Astrocyte of the hippocampus (primary cell): ENCODE results near the gene MSANTD3.
"Not testable (repeated sequence)": the region's sequence is repeated elsewhere in the genome, so short reads cannot be mapped to it uniquely, and the experiment has no call there.

Experiments used
- DNase-seq: peaks from one replicate; pipeline ENCODE4 v3.0.0; 2011; ENCODE audit warnings: low read depth, low spot score

Gene MSANTD3

GRCh38 chr9:100428871-100429654 lies 2.1 kb downstream of the MSANTD3 start:
- peak; percentile 95 for DNase-seq

GRCh38 chr9:100430286-100430940 lies 3.5 kb downstream of the MSANTD3 start:
- DNase-seq: no peak

DNA sequence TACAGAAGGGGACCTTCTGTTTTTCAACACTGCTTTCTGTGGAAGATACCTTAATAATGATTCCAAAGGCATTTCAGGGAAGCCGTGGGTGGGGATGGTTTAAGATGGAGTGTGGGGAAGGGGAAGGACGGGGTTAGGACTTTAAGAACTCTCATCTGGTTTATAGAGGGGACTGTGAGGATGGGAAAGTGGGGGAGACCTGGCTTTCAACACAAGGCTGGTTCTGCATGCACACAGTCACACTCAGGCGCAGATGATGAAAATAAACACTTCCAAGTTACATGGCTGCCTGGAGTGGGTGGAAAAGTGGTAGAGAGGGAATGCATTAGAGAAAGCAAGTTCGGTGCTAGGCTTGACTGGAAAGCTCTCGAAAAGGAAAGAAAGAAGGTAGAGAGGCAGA lies 4.9 kb downstream of the MSANTD3 start:
- DNase-seq: no peak

DNA sequence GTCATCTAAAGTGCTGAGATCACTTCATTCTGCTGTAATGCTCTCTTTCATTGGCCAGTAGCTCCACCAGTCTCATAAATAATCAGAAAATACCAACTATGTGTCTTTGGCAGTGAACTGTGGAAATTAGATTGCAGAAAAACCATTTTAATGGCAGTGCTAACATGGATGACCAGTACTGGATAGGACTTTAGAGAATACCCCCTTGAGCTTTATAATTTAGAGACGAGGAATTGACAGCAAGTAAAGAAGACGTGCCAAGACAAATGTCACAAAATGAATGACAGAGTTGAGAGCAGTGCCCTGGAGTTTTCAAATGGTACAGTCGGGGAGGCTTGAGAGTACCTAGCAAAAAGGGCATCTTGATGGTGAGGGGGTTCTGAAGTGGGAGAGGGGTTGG lies 5.8 kb downstream of the MSANTD3 start:
- no peak for DNase-seq

GRCh38 chr9:100436571-100436970 lies 9.6 kb downstream of the MSANTD3 start:
- no peak for DNase-seq

GRCh38 chr9:100437860-100438805 lies 11.2 kb downstream of the MSANTD3 start:
- peak; percentile 82 for DNase-seq

- peak; percentile 15 for DNase-seq
These were observed 13.1 kb downstream of the MSANTD3 start for GRCh38 chr9:100440071-100440470.

- DNase-seq: not testable (repeated sequence)
These were observed 13.5 kb downstream of the MSANTD3 start for GRCh38 chr9:100440487-100440886.

- no peak for DNase-seq
These were observed 15.0 kb downstream of the MSANTD3 start for GRCh38 chr9:100441911-100442361.

- DNase-seq: no peak
These were observed 17.1 kb downstream of the MSANTD3 start for GRCh38 chr9:100443781-100444768.

GRCh38 chr9:100445161-100445902 lies 18.4 kb downstream of the MSANTD3 start:
- no peak for DNase-seq

DNA sequence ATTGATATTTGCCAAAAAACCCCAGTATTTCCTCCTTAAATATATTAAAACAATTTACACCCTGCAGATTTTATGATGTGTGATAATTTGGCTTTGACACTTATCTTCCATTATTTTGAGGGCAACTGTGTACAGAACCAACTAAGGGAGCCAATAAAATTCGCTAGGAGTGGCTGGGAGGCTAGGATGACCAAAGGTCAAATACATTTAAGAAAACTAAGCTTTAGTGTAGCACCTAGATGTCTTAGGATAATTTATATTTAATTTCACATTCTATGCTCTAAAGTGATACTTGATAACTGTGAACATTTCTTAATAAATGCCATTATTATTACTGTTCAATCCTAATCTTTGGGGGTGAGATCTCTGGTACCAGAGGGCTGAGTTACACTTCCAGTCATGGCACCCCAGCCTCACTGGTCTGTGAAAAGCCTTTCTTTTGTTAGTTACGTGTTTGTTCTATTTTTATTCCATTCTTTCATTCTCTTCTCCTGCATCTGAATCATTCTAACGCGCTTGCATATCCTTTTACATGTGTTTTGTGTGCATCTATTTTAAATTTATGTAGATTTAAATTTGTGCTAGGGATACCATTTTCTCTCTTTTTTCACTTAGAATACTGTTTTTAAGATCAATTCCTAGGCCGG lies 19.1 kb downstream of the MSANTD3 start:
- no peak for DNase-seq

GRCh38 chr9:100447041-100447440 lies 20.1 kb downstream of the MSANTD3 start:
- DNase-seq: no peak

- no peak for DNase-seq
These were observed 21.3 kb downstream of the MSANTD3 start for GRCh38 chr9:100448266-100448665.

DNA sequence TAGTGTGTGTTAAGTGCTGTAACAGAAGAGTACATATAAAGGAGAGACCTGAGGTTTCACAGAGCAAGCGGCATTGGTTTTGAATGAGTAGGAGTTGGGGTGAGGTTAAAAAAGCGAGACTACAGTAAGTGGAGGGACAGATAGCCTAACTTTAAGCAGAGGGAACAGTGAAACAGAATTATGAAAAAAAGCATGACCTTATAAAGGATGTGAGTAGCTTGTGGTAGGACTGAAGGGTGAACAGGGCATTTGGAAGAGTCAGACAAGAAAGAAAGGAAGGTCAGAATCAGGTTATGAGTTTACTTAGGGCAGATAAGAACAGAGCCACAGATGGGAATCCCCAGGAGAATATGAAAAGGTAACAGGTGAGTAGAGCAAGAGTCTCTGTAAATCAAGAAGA lies 22.5 kb downstream of the MSANTD3 start:
- DNase-seq: no peak

DNA sequence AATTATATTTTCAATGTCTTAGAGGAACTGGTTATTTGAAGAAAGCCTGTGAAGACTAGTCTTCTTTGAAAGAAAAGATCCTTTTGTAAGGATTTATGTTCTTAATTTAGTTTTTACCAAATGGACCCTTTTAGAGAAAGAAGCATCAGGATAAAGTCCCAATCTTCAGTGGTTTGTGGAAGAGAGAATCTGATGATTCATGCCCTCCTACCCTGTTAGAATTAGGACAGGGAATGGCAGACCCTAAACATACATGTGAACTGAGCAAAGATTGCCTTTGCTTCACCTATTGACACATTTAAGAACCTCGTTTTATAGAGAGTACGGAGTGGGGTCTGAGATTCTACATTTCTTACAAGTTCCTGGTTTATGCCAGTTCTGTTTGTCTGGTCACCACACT lies 26.0 kb downstream of the MSANTD3 start:
- no peak for DNase-seq

DNA sequence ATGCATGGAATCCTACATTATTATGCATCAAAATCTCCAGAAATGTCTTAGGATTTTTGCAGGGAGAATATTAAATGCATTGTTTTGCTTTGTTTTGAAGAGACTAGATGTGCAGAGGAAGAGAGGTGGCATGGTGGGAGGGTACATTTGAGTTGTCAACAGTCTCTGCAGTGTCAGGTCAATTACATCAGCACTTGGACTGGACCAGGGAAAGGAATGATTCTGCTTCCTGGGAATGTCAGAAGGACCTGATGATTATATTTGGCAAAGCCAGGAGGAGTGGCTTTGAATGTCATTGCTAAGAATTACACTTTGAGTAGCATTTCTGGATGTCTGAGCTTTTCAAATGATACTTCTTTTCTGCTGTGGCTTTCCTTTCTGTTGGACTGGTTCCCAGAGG lies 28.5 kb downstream of the MSANTD3 start:
- no peak for DNase-seq

DNA sequence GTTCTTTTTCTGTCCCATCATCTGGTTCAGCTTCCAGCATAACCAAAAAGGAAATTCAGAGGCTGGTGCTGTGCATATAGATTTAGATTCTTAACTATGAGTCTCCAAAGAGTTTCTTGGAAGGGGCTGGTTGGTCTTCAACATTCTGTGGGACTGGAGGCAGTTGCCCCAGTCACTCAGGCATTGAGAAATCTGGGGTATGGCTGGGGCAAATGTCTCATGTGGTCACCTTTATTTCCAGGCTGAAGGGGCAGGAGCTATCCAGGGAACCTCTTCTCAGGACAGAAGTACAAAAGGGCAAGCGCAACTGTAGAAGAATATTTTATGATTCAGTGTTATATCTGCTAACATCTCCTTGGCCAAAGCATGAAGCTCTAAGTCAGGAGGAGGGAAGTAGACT lies 30.6 kb downstream of the MSANTD3 start:
- no peak for DNase-seq

GRCh38 chr9:100459963-100460362 lies 33.0 kb downstream of the MSANTD3 start:
- no peak for DNase-seq

GRCh38 chr9:100465274-100465673 lies 38.3 kb downstream of the MSANTD3 start:
- DNase-seq: no peak
